ENCODE results near the gene RALGAPA1.
"Not testable (repeated sequence)": the region's sequence is repeated elsewhere in the genome, so short reads cannot be mapped to it uniquely, and the experiment has no call there.

The RALGAPA1 gene

GRCh38 chr14:35699791-35700444 lies 109.2 kb downstream of the RALGAPA1 start:
- no peak for DNase-seq (ENCODE audit: low spot score)

DNA sequence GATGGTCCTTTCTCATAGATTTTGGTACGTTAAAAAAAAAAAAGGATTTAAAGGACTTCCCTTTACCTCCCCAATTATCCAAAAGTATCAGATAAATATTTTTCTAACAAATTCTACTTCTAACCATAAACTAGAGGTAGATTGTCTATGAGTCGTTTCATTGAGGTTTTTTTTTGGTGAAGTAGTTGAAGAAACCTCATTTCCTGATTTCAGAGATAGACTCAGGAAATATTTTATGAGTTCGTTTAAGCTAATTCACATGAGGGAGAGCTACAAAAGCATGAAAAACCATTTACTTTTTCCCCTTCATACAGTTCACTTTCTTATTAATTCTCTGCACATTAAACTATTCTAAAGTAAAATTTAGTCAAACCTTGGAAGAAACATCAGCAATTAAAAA lies 112.5 kb downstream of the RALGAPA1 start:
- no peak for DNase-seq (ENCODE audit: low spot score)

- no peak for DNase-seq (ENCODE audit: low spot score)
These were observed 113.0 kb downstream of the RALGAPA1 start for GRCh38 chr14:35696119-35696518.

DNA sequence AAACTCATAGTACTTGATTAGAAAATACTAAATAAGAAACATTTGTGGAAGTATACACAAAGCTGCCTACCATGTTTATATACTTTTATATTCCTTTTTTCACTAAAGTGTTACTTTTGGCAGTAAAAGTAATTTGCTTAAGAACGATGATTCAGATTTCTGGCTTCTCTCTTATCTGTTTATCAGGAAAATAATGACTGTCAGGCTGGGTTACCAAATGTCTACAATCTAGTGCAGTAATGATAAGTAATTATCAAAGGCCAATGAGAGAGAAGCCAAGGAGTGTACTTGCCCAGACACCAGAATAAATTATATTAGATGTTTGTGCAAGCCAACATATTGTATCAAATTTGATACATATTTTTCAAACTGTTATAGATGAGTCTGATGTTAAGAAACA lies 113.4 kb downstream of the RALGAPA1 start:
- DNase-seq (ENCODE audit: low spot score), result no peak

DNA sequence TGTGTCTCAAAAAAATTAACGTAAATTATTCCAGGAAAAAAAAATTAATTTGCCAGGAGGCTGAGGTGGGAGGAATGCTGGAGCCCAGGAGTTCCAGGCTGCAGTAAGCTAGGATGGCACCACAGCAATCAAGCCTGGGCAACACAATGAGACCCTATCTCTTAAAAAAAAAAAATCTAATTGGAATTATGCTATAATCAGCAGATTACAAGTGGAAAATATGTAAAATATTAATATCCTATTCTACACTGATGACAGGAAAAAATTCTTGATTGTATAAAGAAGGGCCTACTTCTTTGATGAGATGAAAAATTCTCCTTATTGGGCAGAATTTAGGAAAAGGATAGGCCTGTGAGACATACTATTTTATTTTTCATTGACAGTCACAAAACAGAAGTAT lies 114.0 kb downstream of the RALGAPA1 start:
- DNase-seq (ENCODE audit: low spot score), result no peak

DNA sequence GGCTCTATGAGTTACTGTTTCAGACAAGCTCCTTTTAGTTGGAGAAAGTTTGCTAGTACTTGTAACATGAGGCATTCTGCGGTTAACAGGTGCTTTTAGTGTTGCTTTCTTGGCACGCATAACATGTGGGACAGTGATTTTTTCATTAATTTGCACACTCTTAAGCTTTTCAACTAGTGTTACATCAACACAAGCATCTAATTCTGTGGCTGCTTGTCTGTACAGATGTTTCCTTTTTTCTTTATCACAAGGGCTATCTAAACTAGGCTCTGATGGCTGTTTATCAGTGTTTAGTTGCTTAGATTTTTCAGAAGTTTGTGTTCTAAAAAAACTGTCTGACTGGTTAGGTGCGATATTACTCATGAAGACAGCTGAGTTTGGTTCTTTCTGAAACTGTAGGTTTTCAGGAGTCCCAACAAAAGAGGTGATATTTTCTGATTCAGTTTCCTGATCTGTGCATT lies 120.1 kb downstream of the RALGAPA1 start:
- no peak for DNase-seq (ENCODE audit: low spot score)

- DNase-seq (ENCODE audit: low spot score), result no peak
These were observed 120.8 kb downstream of the RALGAPA1 start for GRCh38 chr14:35688126-35688826.

GRCh38 chr14:35687335-35687939 lies 121.7 kb downstream of the RALGAPA1 start:
- DNase-seq (ENCODE audit: low spot score), result peak; percentile 20

- DNase-seq (ENCODE audit: low spot score), result not testable (repeated sequence)
These were observed 125.4 kb downstream of the RALGAPA1 start for GRCh38 chr14:35683688-35684087.

GRCh38 chr14:35682802-35683201 lies 126.3 kb downstream of the RALGAPA1 start:
- no peak for DNase-seq (ENCODE audit: low spot score)

DNA sequence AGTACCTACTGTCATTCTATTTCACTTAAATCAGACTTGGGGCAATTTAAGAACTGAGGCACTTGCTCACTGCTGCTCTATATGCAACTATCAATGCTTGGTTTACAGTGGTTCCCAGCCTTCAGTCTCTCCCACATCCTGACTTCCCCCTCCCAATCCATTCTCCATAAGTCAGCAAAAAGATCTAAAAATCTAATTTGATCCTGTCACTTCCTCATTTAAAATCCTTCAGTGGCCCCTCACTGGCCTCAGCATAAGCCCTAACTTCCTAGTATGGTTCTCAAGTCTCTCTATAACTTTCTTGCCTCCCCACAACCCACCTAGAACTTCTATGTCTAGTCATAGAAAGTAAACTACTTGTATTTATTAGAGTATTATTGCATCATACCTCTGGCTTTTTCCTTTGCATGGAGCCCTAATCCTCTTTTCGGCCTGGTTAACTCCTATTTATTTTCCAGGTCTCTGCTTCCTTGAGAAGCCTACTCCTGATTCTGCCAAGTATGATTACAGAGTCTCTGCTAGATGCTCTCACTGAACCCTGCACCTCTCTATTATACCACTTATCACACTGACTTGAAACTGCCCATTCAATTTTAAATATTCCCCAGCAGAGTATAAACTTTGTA lies 130.6 kb downstream of the RALGAPA1 start:
- DNase-seq (ENCODE audit: low spot score), result no peak

DNA sequence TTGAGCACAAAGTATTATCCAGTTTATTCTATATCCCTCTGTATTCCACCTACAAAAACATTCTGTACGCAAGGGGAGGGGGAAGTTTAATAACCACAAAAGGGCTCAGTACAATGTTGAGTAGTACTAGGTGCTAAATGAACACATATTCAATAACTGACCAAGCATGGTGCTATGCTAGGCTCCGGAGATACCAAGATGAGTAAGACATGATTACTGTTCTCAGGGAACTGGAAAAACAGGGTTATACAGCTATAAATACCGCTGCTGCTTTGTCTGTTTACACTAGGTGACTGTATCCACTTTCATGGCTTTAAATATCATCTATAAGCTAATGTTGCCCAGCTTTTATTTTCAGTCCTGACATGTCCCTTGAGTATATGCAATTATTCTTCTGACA lies 139.3 kb downstream of the RALGAPA1 start:
- no peak for DNase-seq (ENCODE audit: low spot score)

- DNase-seq (ENCODE audit: low spot score), result no peak
These were observed 142.6 kb downstream of the RALGAPA1 start for GRCh38 chr14:35666429-35667043.

DNA sequence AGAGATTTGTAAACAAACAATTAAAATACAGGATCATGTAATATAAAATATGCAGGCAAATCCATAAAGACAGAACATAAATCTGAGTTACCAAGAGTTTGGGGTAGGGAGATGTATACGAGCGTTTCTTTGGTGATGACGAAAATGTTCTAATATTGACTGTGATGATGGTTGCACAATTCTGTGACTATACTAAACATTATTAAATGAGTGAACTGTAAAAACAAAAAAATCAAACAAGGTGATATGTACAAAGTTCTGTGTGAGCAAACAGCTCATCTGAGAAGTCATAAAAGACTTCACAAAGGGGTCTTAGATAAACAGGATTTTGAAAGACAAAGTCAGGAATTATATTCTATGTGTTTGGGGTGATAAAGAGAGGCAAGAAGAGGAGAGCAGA lies 147.2 kb downstream of the RALGAPA1 start:
- DNase-seq (ENCODE audit: low spot score), result no peak

- DNase-seq (ENCODE audit: low spot score), result no peak
These were observed 156.1 kb downstream of the RALGAPA1 start for GRCh38 chr14:35653045-35653444.

GRCh38 chr14:35643513-35643912 lies 165.6 kb downstream of the RALGAPA1 start:
- no peak for DNase-seq (ENCODE audit: low spot score)

- DNase-seq (ENCODE audit: low spot score), result no peak
These were observed 171.2 kb downstream of the RALGAPA1 start for GRCh38 chr14:35637851-35638250.

- no peak for DNase-seq (ENCODE audit: low spot score)
These were observed 171.8 kb downstream of the RALGAPA1 start for GRCh38 chr14:35637269-35637668.

- no peak for DNase-seq (ENCODE audit: low spot score)
These were observed 176.4 kb downstream of the RALGAPA1 start for GRCh38 chr14:35632676-35633075.

DNA sequence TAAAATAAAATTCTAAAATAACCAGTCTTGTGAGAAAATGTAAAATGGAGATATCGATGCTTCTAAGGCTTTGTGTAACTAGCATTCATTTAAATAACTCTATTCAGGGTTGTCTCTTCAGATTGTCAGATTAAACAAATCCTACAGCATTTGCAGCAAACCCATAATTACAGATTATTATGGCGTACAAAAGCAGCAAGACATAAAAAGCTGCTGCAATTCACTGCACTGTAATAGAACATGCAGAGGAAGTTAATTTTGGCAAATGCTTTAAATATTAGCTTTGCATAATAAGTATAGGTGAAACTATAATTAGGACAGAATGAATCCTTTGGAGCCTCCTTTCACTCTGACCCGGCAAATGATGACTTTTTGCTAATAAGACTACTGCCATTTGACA lies 176.8 kb downstream of the RALGAPA1 start:
- DNase-seq (ENCODE audit: low spot score), result no peak

DNA sequence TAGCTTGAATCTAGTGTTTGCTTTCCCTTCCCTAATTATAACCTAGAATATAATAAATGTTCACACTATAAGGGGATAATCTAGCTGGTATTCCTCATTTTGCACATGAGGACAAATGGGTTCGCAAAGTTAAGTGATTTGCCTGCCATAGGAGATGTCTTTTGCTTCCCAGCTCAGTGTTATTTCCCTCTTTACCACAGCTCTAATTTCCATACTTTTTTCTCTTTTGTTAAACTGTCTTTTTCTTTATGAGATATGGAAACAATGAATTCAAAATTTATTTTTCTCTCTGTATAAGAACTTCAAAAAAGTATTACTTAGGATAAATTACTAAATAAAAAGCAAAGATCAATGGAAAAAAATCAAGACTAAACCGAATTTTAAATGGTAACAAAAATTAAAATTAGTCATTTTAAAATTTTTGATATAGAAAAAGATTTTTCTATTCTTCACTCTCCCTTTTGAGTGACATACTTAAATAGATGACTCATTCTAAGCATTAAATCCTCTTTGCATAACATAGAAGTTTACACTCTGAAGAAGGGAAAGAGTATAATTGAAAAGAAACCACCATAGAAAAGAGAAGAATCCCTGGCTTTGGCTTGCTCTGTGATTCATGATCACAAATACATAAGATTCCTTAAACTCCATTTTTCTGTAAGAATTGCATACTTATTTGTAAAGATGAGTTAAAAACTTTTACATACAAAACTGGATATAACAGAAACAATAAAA lies 177.9 kb downstream of the RALGAPA1 start:
- no peak for DNase-seq (ENCODE audit: low spot score)

GRCh38 chr14:35628989-35629388 lies 180.1 kb downstream of the RALGAPA1 start:
- no peak for DNase-seq (ENCODE audit: low spot score)

Measured in CD4-positive, alpha-beta T cell treated with Interleukin-6 at 100 ng/mL for 8 hours (primary cell).